H1 (cell line): Measurements from ENCODE around the gene PTGIR. TPM values are rescaled to one million over a fixed set of nuclear protein-coding genes. Genes with fewer than 3 reads are reported as not detected.

ENCODE experiments used
- CTCF ChIA-PET: fragments of 300-600 bp; sonication (Branson Sonifier 250); formaldehyde crosslinking; loops from one replicate; lab custom pipeline; 2021; ENCODE audit not compliant: partially characterized antibody; lab: Charles Lee
- POLR2A ChIA-PET: fragments of 300-600 bp; sonication (Branson Sonifier 250); formaldehyde crosslinking; loops from one replicate; lab custom pipeline; 2021; ENCODE audit warnings: inconsistent platforms; ENCODE audit not compliant: partially characterized antibody; lab: Charles Lee
- DNase-seq, 2 experiments: peaks; one replicate each; pipeline versions ENCODE4 v3.0.0 to v3.0.0-alpha.2; 2010 to 2022; ENCODE audit warnings: low spot score in 2 of 2, low read depth in 1 of 2, mixed read lengths in 1 of 2
- FAIRE-seq: peaks from 2 replicates; lab custom pipeline; 2011; peaks lifted over from hg19 to GRCh38; lab: Jason Lieb, UNC
- H2AFZ ChIP-seq: 2 replicates; pipeline ENCODE4 v1.8.1; 2012; ENCODE audit warnings: low read length, inconsistent platforms
- H2AK5ac ChIP-seq: 2 replicates; pipeline ENCODE4 v1.6.1; 2013; ENCODE audit warnings: low read depth, low read length
- H2BK120ac ChIP-seq: replicated peaks from 2 replicates; pipeline ENCODE3; 2013; ENCODE audit warnings: low read depth, low read length, inconsistent platforms
- H2BK12ac ChIP-seq: 2 replicates; pipeline ENCODE4 v1.6.1; 2013; ENCODE audit warnings: low read depth, low read length
- H2BK15ac ChIP-seq: 2 replicates; pipeline ENCODE4 v1.6.1; 2013; ENCODE audit warnings: low read length
- H2BK20ac ChIP-seq: 2 replicates; pipeline ENCODE4 v1.6.1; 2013; ENCODE audit warnings: low read length
- H2BK5ac ChIP-seq: 2 replicates; pipeline ENCODE4 v1.6.1; 2013; ENCODE audit warnings: low read depth, low read length
- H3K14ac ChIP-seq: 2 replicates; pipeline ENCODE4 v1.6.1; 2013; ENCODE audit warnings: inconsistent platforms; ENCODE audit not compliant: insufficient read length
- H3K18ac ChIP-seq: 2 replicates; pipeline ENCODE4 v1.6.1; 2013; ENCODE audit warnings: low read length; ENCODE audit errors: extremely low read depth
- H3K23ac ChIP-seq: 2 replicates; pipeline ENCODE4 v1.6.1; 2013; ENCODE audit warnings: inconsistent platforms; ENCODE audit not compliant: insufficient read length
- H3K23me2 ChIP-seq: 2 replicates; pipeline ENCODE4 v1.6.1; 2013; ENCODE audit warnings: low read depth, low read length
- H3K27ac ChIP-seq: 2 replicates; pipeline ENCODE4 v1.6.1; 2011; ENCODE audit warnings: low read depth, low read length, inconsistent platforms
- H3K27me3 ChIP-seq, 4 experiments: replicated peaks in 1 of 4; 1 replicate in 1 of 4; 2 replicates in 3 of 4; pipeline versions ENCODE4 v1.6.1 to v1.8.1; 2011 to 2013; ENCODE audit warnings: low read length in 3 of 4, mild to moderate bottlenecking in 3 of 4, inconsistent platforms in 2 of 4, mixed read lengths in 2 of 4, moderate library complexity in 1 of 4; ENCODE audit not compliant: control insufficient read depth in 3 of 4, insufficient read depth in 3 of 4; ENCODE audit errors: extremely low read depth in 1 of 4
- H3K36me3 ChIP-seq, 4 experiments: 2 replicates each; pipeline versions ENCODE4 v1.6.1 to v1.8.1; 2011 to 2013; ENCODE audit warnings: mild to moderate bottlenecking in 4 of 4, low read length in 3 of 4, moderate library complexity in 2 of 4, control low read depth in 1 of 4, inconsistent platforms in 1 of 4; ENCODE audit not compliant: insufficient read depth in 4 of 4, control insufficient read depth in 2 of 4
- H3K4ac ChIP-seq: replicated peaks from 2 replicates; pipeline ENCODE3; 2013; ENCODE audit warnings: low read length, low read depth, mixed read lengths, inconsistent platforms; ENCODE audit not compliant: insufficient read length
- H3K4me1 ChIP-seq, 4 experiments: replicated peaks in 1 of 4; 1 replicate in 1 of 4; 2 replicates in 3 of 4; pipeline versions ENCODE4 v1.6.1 to v1.8.1; 2011 to 2013; ENCODE audit warnings: low read length in 3 of 4, inconsistent platforms in 2 of 4, mixed read lengths in 1 of 4; ENCODE audit not compliant: insufficient read depth in 4 of 4, control insufficient read depth in 3 of 4
- H3K4me2 ChIP-seq, 2 experiments: 2 replicates each; pipeline versions ENCODE4 v1.6.1 to v1.8.1; 2011 to 2013; ENCODE audit warnings: low read depth in 2 of 2, low read length in 2 of 2, control low read depth in 1 of 2, inconsistent platforms in 1 of 2, mild to moderate bottlenecking in 1 of 2; ENCODE audit not compliant: insufficient read depth in 1 of 2
- H3K4me3 ChIP-seq, 4 experiments: fragments of 200-600, 300-600 bp in 1 of 4; sonication (generic), shearing (Covaris generic), sonication (Bioruptor Twin) in 1 of 4; 2 replicates each; pipeline versions ENCODE4 v1.5.1 to v1.8.1; 2011 to 2016; ENCODE audit warnings: low read length in 4 of 4, low read depth in 3 of 4, control low read depth in 2 of 4, inconsistent platforms in 2 of 4, mild to moderate bottlenecking in 2 of 4, mixed read lengths in 1 of 4, moderate library complexity in 1 of 4; ENCODE audit not compliant: insufficient read depth in 2 of 4; ENCODE audit errors: extremely low read depth in 1 of 4
- H3K56ac ChIP-seq: replicated peaks from 2 replicates; pipeline ENCODE3; 2013; ENCODE audit warnings: low read depth, mild to moderate bottlenecking, mixed read lengths, low read length, inconsistent platforms; ENCODE audit not compliant: insufficient read length
- H3K79me1 ChIP-seq: 2 replicates; pipeline ENCODE4 v1.6.1; 2013; ENCODE audit warnings: low read depth, low read length, control low read depth
- H3K79me2 ChIP-seq, 2 experiments: 2 replicates each; pipeline versions ENCODE4 v1.6.1 to v1.8.1; 2012 to 2013; ENCODE audit warnings: low read length in 2 of 2, mild to moderate bottlenecking in 2 of 2, inconsistent platforms in 1 of 2; ENCODE audit not compliant: insufficient read depth in 2 of 2, control insufficient read depth in 1 of 2
- H3K9ac ChIP-seq, 4 experiments: replicated peaks in 1 of 4; 1 replicate in 1 of 4; 2 replicates in 3 of 4; pipeline versions ENCODE4 v1.6.1 to v1.8.1; 2011 to 2013; ENCODE audit warnings: low read depth in 3 of 4, low read length in 3 of 4, control low read depth in 2 of 4, mild to moderate bottlenecking in 2 of 4, moderate library complexity in 2 of 4, inconsistent platforms in 1 of 4; ENCODE audit errors: extremely low read depth in 1 of 4
- H3K9me3 ChIP-seq, 2 experiments: 2 replicates each; pipeline versions ENCODE4 v1.6.1 to v1.8.1; 2012 to 2013; ENCODE audit warnings: mild to moderate bottlenecking in 2 of 2, moderate library complexity in 2 of 2, control low read depth in 1 of 2, inconsistent platforms in 1 of 2, low read depth in 1 of 2, low read length in 1 of 2, mixed read lengths in 1 of 2; ENCODE audit not compliant: insufficient read depth in 2 of 2
- H4K20me1 ChIP-seq, 2 experiments: replicated peaks in 1 of 2; 2 replicates each; pipeline versions ENCODE3 to v1.8.1; 2011 to 2013; ENCODE audit warnings: inconsistent platforms in 2 of 2, low read length in 2 of 2, mild to moderate bottlenecking in 1 of 2; ENCODE audit not compliant: insufficient read depth in 2 of 2, control insufficient read depth in 1 of 2
- H4K5ac ChIP-seq: 2 replicates; pipeline ENCODE4 v1.6.1; 2013; ENCODE audit warnings: low read length, low read depth, mixed read lengths, inconsistent platforms; ENCODE audit not compliant: insufficient read length
- H4K8ac ChIP-seq: 2 replicates; pipeline ENCODE4 v1.8.0; 2013; ENCODE audit warnings: mild to moderate bottlenecking, moderate library complexity, low read length, inconsistent platforms; ENCODE audit not compliant: insufficient read depth; ENCODE audit errors: extremely low read depth
- H4K91ac ChIP-seq: replicated peaks from 2 replicates; pipeline ENCODE3; 2013; ENCODE audit warnings: low read length, mixed read lengths, inconsistent platforms; ENCODE audit not compliant: insufficient read length
- CBX5 ChIP-seq: fragments of 300-800, 300-1000 bp; sonication (generic); IDR thresholded peaks from 2 replicates; pipeline ENCODE4 v1.7.1; 2016; ENCODE audit warnings: antibody characterized with exemption, low read length, low read depth
- CEBPB ChIP-seq: IDR thresholded peaks from 2 replicates; pipeline ENCODE4 v1.6.1; 2012; ENCODE audit warnings: low read depth, low read length
- CHD2 ChIP-seq: IDR thresholded peaks from 2 replicates; pipeline ENCODE4 v1.6.1; 2012; ENCODE audit warnings: low read length, improper control_type of control experiment
- GABPA ChIP-seq: IDR thresholded peaks from 2 replicates; pipeline ENCODE4 v1.6.1; 2011; ENCODE audit warnings: mild to moderate bottlenecking, low read length, moderate library complexity, borderline replicate concordance; ENCODE audit not compliant: insufficient read depth
- HDAC6 ChIP-seq: IDR thresholded peaks from one replicate; pipeline ENCODE4 v1.7.1; 2012; ENCODE audit warnings: low read depth, mild to moderate bottlenecking, inconsistent platforms, low read length, moderate library complexity
- KDM1A ChIP-seq: fragments of 200-600, 300-600 bp; sonication (generic); IDR thresholded peaks from 2 replicates; pipeline ENCODE4 v1.7.1; 2016; ENCODE audit warnings: mild to moderate bottlenecking, low read length, borderline replicate concordance
- NRF1 ChIP-seq: IDR thresholded peaks from 2 replicates; pipeline ENCODE4 v1.6.1; 2011; ENCODE audit warnings: mild to moderate bottlenecking, low read depth, low read length, improper control_type of control experiment
- POLR2AphosphoS5 ChIP-seq: IDR thresholded peaks from 2 replicates; pipeline ENCODE4 v1.6.1; 2011; ENCODE audit warnings: low read depth, low read length
- RAD21 ChIP-seq, 2 experiments: IDR thresholded peaks in 1 of 2; conservative IDR thresholded peaks in 1 of 2; 2 replicates each; pipeline ENCODE4 v1.6.1; 2011; ENCODE audit warnings: low read depth in 2 of 2, low read length in 2 of 2, improper control_type of control experiment in 1 of 2, inconsistent platforms in 1 of 2, mild to moderate bottlenecking in 1 of 2, moderate library complexity in 1 of 2
- RFX5 ChIP-seq: IDR thresholded peaks from 2 replicates; pipeline ENCODE4 v1.6.1; 2011; ENCODE audit warnings: low read depth, low read length, improper control_type of control experiment, borderline replicate concordance
- SP2 ChIP-seq: IDR thresholded peaks from 2 replicates; pipeline ENCODE4 v1.6.1; 2012; ENCODE audit warnings: mild to moderate bottlenecking, low read length, inconsistent platforms
- TAF1 ChIP-seq: IDR thresholded peaks from 2 replicates; pipeline ENCODE4 v1.6.1; 2011; ENCODE audit warnings: mild to moderate bottlenecking, low read depth, low read length
- USF2 ChIP-seq: IDR thresholded peaks from 2 replicates; pipeline ENCODE4 v1.6.1; 2011; ENCODE audit warnings: low read length, improper control_type of control experiment
- WGBS, 2 experiments: shearing (Covaris generic) in 1 of 2; methylation state at CpG; one replicate each; pipeline versions ENCODE4 v1.1.6 to v1.1.7; 2013 to 2015; ENCODE audit warnings: low lambda C conversion rate in 2 of 2, mixed read lengths in 2 of 2, inconsistent platforms in 1 of 2, low coverage in 1 of 2, missing lambda C conversion rate in 1 of 2; ENCODE audit not compliant: insufficient replicate concordance in 2 of 2, insufficient coverage in 1 of 2, insufficient read length in 1 of 2; ENCODE audit errors: extremely low coverage in 1 of 2, missing lambda C conversion rate in 1 of 2; 5-methylcytosine and 5-hydroxymethylcytosine counted together
- polyA plus RNA-seq, 7 experiments: library from polyadenylated mRNA; depleted of rRNA in 3 of 7; stranded (reverse) in 5 of 7; unstranded in 2 of 7; fragments of >200 nt in 5 of 7; fragments of 200-250 nt in 2 of 7; gene quantifications; 1 replicate in 5 of 7; 2 replicates in 1 of 7; 4 replicates in 1 of 7; pipeline versions ENCODE4 v1.2.1 to v1.2.3, GENCODE V29; 2011 to 2013; ENCODE audit warnings: missing spikeins in 2 of 7, mixed read lengths in 2 of 7
- total RNA-seq: library from RNA; stranded (reverse); fragmentation: NEBNext Ultra II Directional; extraction: Animal tissue kit (Norgen Biotek cat#: 25700); gene quantifications from 2 replicates; pipeline ENCODE4 v1.2.1, GENCODE V29; 2021

PTGIR gene
- total and polyA plus RNA-seq, 2 of the 8 experiments (the other 6 are each of a cell fraction or from before 2014, with no cell fraction given), result 0.15 TPM; not detected in 1

GRCh38 chr19:46603752-46604231, 21.1 kb downstream of the PTGIR start:
- peaks cover 0 to 19% (median 9%) of the 10 kb centered on the region in 4 experiments; a peak in 5 of 7 replicates for H3K4me1 ChIP-seq
- no peak overlapping the region for H4K5ac ChIP-seq
- H3K79me2 ChIP-seq, result peaks cover 15 to 36% of the 10 kb centered on the region in 2 experiments
- H3K27ac ChIP-seq, result no peak overlapping the region
- CTCF ChIA-PET, result interaction anchor here (1.3 to 2.5 kb wide), 6 partner anchors 10 to 58 kb away, joined by 4 to 11 read pairs (median 7); partner anchors contain the start of gene DACT3
- H4K91ac ChIP-seq, result no peak overlapping the region
- no peak overlapping the region for H2BK5ac ChIP-seq
- H2BK15ac ChIP-seq, result no peak overlapping the region
- no peak overlapping the region for H2AK5ac ChIP-seq
- H3K56ac ChIP-seq, result no peak overlapping the region
- no peak overlapping the region for H3K14ac ChIP-seq
- DNase-seq (no peak), FAIRE-seq (no peak)
- peaks cover 20 to 37% of the 10 kb centered on the region in 2 experiments for H4K20me1 ChIP-seq
- H3K9me3 ChIP-seq, result no peaks in the 10 kb centered on the region
- peaks cover 16% of the 10 kb centered on the region for H3K79me1 ChIP-seq
- no peak overlapping the region for H4K8ac ChIP-seq
- H2BK20ac ChIP-seq, result no peak overlapping the region
- H2AFZ ChIP-seq, result no peak overlapping the region
- no peaks in the 10 kb centered on the region for H3K27me3 ChIP-seq
- H3K36me3 ChIP-seq, result peaks cover 9 to 33% (median 29%) of the 10 kb centered on the region in 4 experiments; a peak in 7 of 8 replicates
- no peak overlapping the region for H3K9ac ChIP-seq
- H3K4me2 ChIP-seq, result peak overlapping the region; percentile 15 to 93; a peak in 1 of 4 replicates
- H2BK12ac ChIP-seq, result no peak overlapping the region
- no peak overlapping the region for H2BK120ac ChIP-seq
- no peak overlapping the region for H3K4ac ChIP-seq
- POLR2A ChIA-PET, result interaction anchor here (0.6 to 4.2 kb wide), 2 partner anchors 7 to 133 kb away, joined by 3 to 28 read pairs; partner anchors contain the start of gene PNMA8A
- no peak overlapping the region for H3K4me3 ChIP-seq
- H3K23me2 ChIP-seq, result peaks cover 11% of the 10 kb centered on the region
- H3K23ac ChIP-seq, result no peak overlapping the region
- WGBS, 2 experiments, result 86% methylated on average over 8 of the region's 9 CpGs; no CpG with 5 or more reads in 1 of the 2 experiments
- no peak for TF ChIP-seq HDAC6
- TF ChIP-seq SP2, result no peak
- no peak for TF ChIP-seq CBX5
- no peak for TF ChIP-seq RAD21 (IDR thresholded peaks at IDR 0.05 in 1 of 2, conservative IDR thresholded peaks at IDR 0.05 in 1 of 2; ENCODE audit: low read depth in 2 of 2, low read length in 2 of 2)
- TF ChIP-seq CEBPB, result no peak
- no peak for TF ChIP-seq KDM1A
- TF ChIP-seq CHD2, result no peak
- TF ChIP-seq NRF1, result no peak
- no peak for TF ChIP-seq TAF1
- TF ChIP-seq USF2, result no peak
- TF ChIP-seq GABPA, result no peak
- no peak for TF ChIP-seq RFX5
- TF ChIP-seq POLR2AphosphoS5, result no peak
- no peak overlapping the region for H3K18ac ChIP-seq
